ENCODE results near the gene ORC1.
A peak's percentile ranks its signal among the peaks of the same experiment; 100 is the strongest.

The ORC1 gene

DNA sequence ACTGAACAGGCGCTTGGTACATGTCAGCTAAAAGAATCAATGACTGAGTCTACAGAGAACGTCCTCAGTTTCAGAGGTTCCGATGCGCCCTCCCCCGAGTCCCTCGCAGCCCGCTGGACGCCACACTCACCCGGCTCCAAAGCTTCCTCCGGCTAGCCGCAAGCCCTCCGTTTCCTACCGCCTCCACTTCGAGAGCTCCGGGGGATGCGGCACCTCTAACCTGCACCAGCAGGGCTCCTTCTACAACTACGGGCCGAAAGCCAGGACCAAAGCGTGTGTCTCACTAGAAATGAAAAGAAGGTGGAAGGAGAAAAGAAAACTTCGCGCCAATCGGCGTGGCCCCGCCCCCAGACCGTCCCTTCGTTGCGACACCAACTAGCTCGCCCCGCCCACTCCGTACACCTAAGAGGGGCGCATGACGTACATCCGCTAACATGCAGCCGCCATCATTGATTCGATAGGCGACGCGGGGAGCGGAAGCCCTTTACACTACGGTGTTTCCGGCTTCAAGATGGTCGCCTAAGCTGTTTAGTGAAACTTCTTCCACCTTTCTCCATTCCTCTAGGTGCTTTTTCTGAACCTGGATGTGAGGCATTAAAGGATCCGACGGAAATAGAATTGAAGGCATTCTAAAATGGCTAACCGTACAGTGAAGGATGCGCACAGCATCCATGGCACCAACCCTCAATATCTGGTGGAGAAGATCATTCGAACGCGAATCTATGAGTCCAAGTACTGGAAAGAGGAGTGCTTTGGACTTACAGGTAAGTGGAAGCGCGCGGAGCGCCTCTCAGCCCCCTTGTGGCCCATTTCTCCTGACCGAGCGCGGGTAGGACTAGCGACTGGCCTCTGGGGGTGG lies at the start of gene ORC1, which contains the start of gene PRPF38A:
Gene ORC1, minus strand, starts transcription at position 308 of the 859 bp plus-strand sequence. CDS start 2,200 bp downstream, outside the sequence.
Gene PRPF38A, plus strand, starts transcription at position 487 of the 859 bp plus-strand sequence. Its CDS starts 148 bp downstream, at position 635.
- Mint-ChIP-seq H3K27me3 (ENCODE audit: low read depth) (no peaks in the 10 kb centered on the region), H3K9me3 (no peaks in the 10 kb centered on the region), H3K4me3 (peak within 1 kb of the TSS; percentile 100), H3K4me1 (ENCODE audit: low read depth) (peaks cover 51% of the 10 kb centered on the region), H3K27ac (peak within 1 kb of the TSS; percentile 99), H3K36me3 (ENCODE audit: low read depth) (peaks cover 51% of the 10 kb centered on the region)

- Mint-ChIP-seq H3K27ac (no peak overlapping the region), H3K4me1 (ENCODE audit: low read depth) (no peaks in the 10 kb centered on the region), H3K9me3 (no peaks in the 10 kb centered on the region), H3K36me3 (ENCODE audit: low read depth) (peaks cover 23% of the 10 kb centered on the region), H3K27me3 (ENCODE audit: low read depth) (no peaks in the 10 kb centered on the region), H3K4me3 (no peak overlapping the region)
Observed at GRCh38 chr1:52444463-52444862, 40.2 kb upstream of the ORC1 start.

DNA sequence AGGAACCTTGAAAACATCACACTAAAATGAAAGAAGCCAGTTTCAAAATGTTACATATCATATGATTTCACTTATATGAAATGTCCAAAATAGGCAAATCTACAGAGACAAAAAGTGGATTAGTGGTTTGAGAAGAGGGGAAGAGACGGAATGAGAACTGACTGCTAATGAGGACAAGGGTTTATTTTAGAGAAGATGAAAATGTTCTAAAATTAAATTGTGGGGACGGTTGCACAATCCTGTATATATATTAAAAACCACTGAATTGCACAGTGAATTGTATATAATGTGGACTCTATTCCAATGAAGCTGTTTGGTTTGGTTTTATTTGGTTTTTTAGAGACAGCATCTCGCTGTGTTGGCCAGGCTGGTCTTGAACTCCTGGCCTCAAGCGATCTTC lies 35.8 kb upstream of the ORC1 start:
- peaks cover 26% of the 10 kb centered on the region for H3K36me3 Mint-ChIP-seq (ENCODE audit: low read depth)
- H3K4me1 Mint-ChIP-seq (ENCODE audit: low read depth), result no peaks in the 10 kb centered on the region
- H3K27me3 Mint-ChIP-seq (ENCODE audit: low read depth), result no peaks in the 10 kb centered on the region
- H3K4me3 Mint-ChIP-seq, result no peak overlapping the region
- H3K27ac Mint-ChIP-seq, result no peak overlapping the region
- no peaks in the 10 kb centered on the region for H3K9me3 Mint-ChIP-seq

DNA sequence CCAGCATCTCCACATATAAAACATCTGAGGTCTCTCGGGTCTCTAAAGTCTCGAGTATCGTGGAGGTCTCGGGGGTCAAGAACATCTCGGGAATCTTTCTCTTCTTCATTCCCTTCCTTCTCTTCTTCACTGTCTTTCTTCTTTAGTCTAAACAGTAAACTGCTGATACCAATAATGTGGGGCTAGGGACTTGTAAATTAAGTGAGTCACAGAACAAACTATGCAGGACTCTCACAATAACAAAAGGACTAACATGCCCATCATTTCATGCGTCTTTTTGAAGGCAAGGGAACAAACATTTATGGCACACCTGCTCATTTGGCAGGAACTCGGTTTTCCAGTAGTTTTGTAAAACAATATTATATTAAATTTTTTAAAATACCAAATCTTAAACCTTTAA lies 32.6 kb upstream of the ORC1 start:
- Mint-ChIP-seq H3K27ac (no peak overlapping the region), H3K9me3 (no peaks in the 10 kb centered on the region), H3K27me3 (ENCODE audit: low read depth) (no peaks in the 10 kb centered on the region), H3K4me1 (ENCODE audit: low read depth) (no peaks in the 10 kb centered on the region), H3K36me3 (ENCODE audit: low read depth) (peaks cover 25% of the 10 kb centered on the region), H3K4me3 (no peak overlapping the region)

DNA sequence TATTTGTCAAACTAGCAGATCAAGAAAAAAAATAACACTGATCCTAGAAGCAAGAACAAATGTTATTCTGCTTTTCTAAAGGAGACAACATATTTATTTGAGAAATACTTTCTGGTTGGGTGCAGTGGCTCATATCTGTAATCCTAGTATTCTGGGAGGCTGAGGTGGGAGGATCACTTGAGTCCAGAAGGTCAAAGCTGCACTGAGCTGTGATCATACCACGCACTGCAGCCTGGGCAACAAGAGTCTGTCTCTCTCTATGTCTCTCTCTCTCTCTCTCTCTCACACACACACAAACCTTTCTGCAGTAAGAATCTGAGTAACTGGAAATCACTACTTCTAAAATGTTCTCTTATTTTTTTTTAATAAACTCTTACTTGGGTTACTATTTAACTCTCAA lies 31.4 kb upstream of the ORC1 start:
- H3K4me1 Mint-ChIP-seq (ENCODE audit: low read depth), result no peaks in the 10 kb centered on the region
- H3K36me3 Mint-ChIP-seq (ENCODE audit: low read depth), result peaks cover 28% of the 10 kb centered on the region
- no peak overlapping the region for H3K4me3 Mint-ChIP-seq
- H3K27me3 Mint-ChIP-seq (ENCODE audit: low read depth), result no peaks in the 10 kb centered on the region
- no peak overlapping the region for H3K27ac Mint-ChIP-seq
- no peaks in the 10 kb centered on the region for H3K9me3 Mint-ChIP-seq

- no peak overlapping the region for H3K27ac Mint-ChIP-seq
- no peaks in the 10 kb centered on the region for H3K9me3 Mint-ChIP-seq
- H3K27me3 Mint-ChIP-seq (ENCODE audit: low read depth), result no peaks in the 10 kb centered on the region
- no peaks in the 10 kb centered on the region for H3K4me1 Mint-ChIP-seq (ENCODE audit: low read depth)
- no peak overlapping the region for H3K4me3 Mint-ChIP-seq
- H3K36me3 Mint-ChIP-seq (ENCODE audit: low read depth), result peaks cover 27% of the 10 kb centered on the region
Observed at GRCh38 chr1:52435211-52435610, 31.0 kb upstream of the ORC1 start.

DNA sequence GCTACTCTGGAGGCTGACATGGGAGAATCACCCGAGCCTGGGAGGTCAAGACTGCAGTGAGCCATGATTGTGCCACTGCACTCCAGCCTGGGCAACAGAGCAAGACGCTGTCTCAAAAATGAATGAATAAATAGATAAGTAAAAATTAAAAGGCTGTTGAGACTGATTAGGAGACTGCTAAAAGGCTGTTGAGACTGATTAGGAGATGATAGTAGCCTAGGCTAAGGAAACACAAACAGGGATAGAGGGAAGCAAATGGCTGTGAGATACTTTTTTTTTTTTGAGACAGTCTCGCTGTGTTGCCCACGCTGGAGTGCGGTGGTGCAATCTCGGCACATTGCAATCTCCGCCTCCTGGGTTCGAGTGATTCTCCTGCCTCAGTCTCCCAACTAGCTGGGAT lies 28.6 kb upstream of the ORC1 start:
- H3K36me3 Mint-ChIP-seq (ENCODE audit: low read depth), result peaks cover 25% of the 10 kb centered on the region
- H3K27ac Mint-ChIP-seq, result no peak overlapping the region
- H3K4me3 Mint-ChIP-seq, result no peak overlapping the region
- no peaks in the 10 kb centered on the region for H3K9me3 Mint-ChIP-seq
- H3K4me1 Mint-ChIP-seq (ENCODE audit: low read depth), result no peaks in the 10 kb centered on the region
- H3K27me3 Mint-ChIP-seq (ENCODE audit: low read depth), result no peaks in the 10 kb centered on the region

- Mint-ChIP-seq H3K27me3 (ENCODE audit: low read depth) (no peaks in the 10 kb centered on the region), H3K36me3 (ENCODE audit: low read depth) (peaks cover 32% of the 10 kb centered on the region), H3K4me3 (no peak overlapping the region), H3K9me3 (no peaks in the 10 kb centered on the region), H3K27ac (no peak overlapping the region), H3K4me1 (ENCODE audit: low read depth) (peaks cover 34% of the 10 kb centered on the region)
Observed at GRCh38 chr1:52427152-52427551, 22.9 kb upstream of the ORC1 start.

- Mint-ChIP-seq H3K4me3 (no peak overlapping the region), H3K4me1 (ENCODE audit: low read depth) (peaks cover 36% of the 10 kb centered on the region), H3K27ac (peak overlapping the region; percentile 18), H3K27me3 (ENCODE audit: low read depth) (no peaks in the 10 kb centered on the region), H3K36me3 (ENCODE audit: low read depth) (peaks cover 29% of the 10 kb centered on the region), H3K9me3 (no peaks in the 10 kb centered on the region)
Observed at GRCh38 chr1:52426371-52426770, 22.1 kb upstream of the ORC1 start.

DNA sequence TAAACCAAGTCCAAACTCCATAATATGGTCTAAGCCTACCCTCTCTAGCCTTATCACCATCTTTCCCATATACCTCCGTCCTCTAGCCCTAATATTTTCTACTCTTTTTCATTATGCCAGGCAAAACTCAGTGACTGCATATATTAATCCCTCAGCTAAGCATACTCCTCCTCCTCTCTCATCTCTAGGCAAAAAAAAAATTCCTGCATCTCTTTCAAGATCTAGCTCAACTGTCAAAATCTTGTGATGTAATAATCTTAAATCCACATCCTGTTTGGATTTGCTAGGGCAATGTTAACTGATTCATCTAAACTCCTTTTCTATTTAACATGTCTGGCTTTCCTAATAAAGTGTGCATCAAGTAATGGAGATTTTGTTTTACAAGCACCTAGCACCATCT lies 20.6 kb upstream of the ORC1 start:
- H3K27ac Mint-ChIP-seq, result peak overlapping the region; percentile 95
- H3K36me3 Mint-ChIP-seq (ENCODE audit: low read depth), result peaks cover 22% of the 10 kb centered on the region
- H3K9me3 Mint-ChIP-seq, result no peaks in the 10 kb centered on the region
- peaks cover 36% of the 10 kb centered on the region for H3K4me1 Mint-ChIP-seq (ENCODE audit: low read depth)
- peak overlapping the region; percentile 65 for H3K4me3 Mint-ChIP-seq
- no peaks in the 10 kb centered on the region for H3K27me3 Mint-ChIP-seq (ENCODE audit: low read depth)

DNA sequence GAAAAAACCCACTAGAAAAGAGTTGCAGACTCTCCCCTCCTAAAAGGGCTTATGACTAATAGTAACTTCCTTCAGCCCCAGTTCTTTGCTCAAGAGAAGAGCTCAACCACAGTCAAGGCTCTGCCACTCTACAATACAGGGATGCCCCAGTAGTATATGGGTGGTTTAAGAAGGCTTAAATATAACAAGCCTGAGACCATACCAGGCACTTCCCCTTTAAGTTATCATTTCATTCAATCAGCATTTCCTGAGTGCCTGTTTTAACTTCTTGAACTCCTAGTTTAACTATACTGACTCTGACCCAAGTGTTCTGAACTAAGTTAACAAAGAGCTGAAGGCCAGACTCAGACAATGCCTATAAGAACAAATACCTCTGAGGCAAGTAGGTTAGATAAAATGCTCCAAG lies 20.0 kb upstream of the ORC1 start:
- peaks cover 26% of the 10 kb centered on the region for H3K36me3 Mint-ChIP-seq (ENCODE audit: low read depth)
- no peaks in the 10 kb centered on the region for H3K27me3 Mint-ChIP-seq (ENCODE audit: low read depth)
- no peaks in the 10 kb centered on the region for H3K9me3 Mint-ChIP-seq
- H3K4me1 Mint-ChIP-seq (ENCODE audit: low read depth), result peaks cover 39% of the 10 kb centered on the region
- peak overlapping the region; percentile 95 for H3K27ac Mint-ChIP-seq
- peak overlapping the region; percentile 65 for H3K4me3 Mint-ChIP-seq

DNA sequence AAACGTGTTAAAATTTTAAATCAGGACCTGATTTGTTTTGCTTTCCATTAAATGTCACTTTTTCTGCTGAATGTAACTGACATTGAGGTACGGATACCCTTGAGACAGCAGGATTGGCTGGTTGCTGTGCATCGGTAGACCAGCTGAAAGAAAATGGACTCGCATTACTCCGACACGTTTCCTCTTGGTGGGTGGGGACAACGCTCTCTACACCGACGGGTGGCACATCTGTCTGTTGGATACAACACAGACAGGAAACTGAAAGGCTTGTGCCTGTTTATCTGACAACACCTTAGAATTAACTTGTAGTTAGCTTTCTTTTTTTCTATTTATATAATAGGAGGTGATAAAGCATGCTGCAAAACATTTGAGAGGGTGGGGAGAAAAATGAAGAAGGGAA lies 19.5 kb upstream of the ORC1 start:
- Mint-ChIP-seq H3K9me3 (no peaks in the 10 kb centered on the region), H3K27me3 (ENCODE audit: low read depth) (no peaks in the 10 kb centered on the region), H3K4me1 (ENCODE audit: low read depth) (peaks cover 40% of the 10 kb centered on the region), H3K4me3 (peak overlapping the region; percentile 65), H3K36me3 (ENCODE audit: low read depth) (peaks cover 26% of the 10 kb centered on the region), H3K27ac (peak overlapping the region; percentile 95)

DNA sequence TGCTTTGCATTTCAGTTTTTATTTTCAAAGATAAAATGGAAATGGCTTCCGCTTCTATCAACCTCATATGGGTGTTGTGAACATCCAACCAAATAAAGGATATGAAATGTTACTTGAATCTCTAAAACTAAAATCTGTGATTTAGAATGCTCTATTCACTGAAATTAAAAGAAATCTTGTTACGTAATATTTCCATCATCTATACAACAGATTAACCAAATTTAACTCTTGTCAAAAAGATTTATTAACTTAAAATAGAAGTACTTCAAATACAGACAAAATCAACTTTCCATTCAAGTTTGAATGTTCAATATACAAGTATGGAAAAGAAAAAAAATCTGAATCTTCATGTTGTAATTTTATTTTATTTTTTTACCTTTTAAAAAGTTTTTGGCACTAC lies 18.8 kb upstream of the ORC1 start:
- Mint-ChIP-seq H3K4me1 (ENCODE audit: low read depth) (peaks cover 42% of the 10 kb centered on the region), H3K27ac (no peak overlapping the region), H3K36me3 (ENCODE audit: low read depth) (peaks cover 28% of the 10 kb centered on the region), H3K27me3 (ENCODE audit: low read depth) (no peaks in the 10 kb centered on the region), H3K4me3 (no peak overlapping the region), H3K9me3 (no peaks in the 10 kb centered on the region)

DNA sequence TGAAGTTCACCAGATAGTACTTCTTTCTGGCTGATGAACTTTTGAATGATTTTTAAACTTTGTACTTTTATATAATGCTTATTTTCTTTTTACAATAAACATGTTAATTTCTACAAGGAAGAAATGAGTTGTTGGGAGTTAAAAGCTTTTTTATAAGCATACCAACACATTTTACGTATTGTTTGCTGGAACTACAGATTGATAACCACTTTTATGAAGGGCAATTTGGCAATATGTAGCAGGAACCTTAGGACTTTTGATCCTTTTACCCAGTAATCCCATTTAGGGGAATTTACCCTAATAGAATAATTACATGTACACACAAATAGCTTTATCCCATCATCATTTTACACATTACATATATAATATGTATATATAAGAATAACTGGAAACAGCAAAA lies 16.5 kb upstream of the ORC1 start:
- H3K36me3 Mint-ChIP-seq (ENCODE audit: low read depth), result peaks cover 34% of the 10 kb centered on the region
- H3K27ac Mint-ChIP-seq, result no peak overlapping the region
- H3K4me1 Mint-ChIP-seq (ENCODE audit: low read depth), result peaks cover 34% of the 10 kb centered on the region

DNA sequence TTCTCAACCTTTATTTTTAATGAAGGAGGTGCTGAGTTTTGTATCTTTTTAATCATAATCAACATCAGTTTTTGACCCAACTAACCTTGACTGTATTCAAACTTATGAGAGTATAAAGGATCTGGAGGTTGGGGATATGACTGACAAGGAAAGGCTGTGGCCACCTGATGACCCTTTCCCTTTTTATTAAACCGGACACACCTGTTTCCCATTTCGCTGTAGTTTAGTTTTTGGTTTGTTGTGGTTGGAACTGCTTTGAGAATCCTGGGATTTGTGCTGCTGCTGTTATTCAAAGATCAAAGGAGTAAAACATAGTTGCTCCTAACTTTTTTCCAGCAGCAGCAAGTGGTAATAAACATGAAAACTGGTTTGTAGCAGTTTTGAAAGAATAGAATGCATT lies 12.6 kb upstream of the ORC1 start:
- H3K4me1 Mint-ChIP-seq (ENCODE audit: low read depth), result peaks cover 9% of the 10 kb centered on the region
- no peak overlapping the region for H3K4me3 Mint-ChIP-seq
- H3K36me3 Mint-ChIP-seq (ENCODE audit: low read depth), result peaks cover 51% of the 10 kb centered on the region
- no peaks in the 10 kb centered on the region for H3K27me3 Mint-ChIP-seq (ENCODE audit: low read depth)
- H3K9me3 Mint-ChIP-seq, result no peaks in the 10 kb centered on the region
- no peak overlapping the region for H3K27ac Mint-ChIP-seq

More for the DNA sequence above, 16.5 kb upstream of the ORC1 start:
- no peaks in the 10 kb centered on the region for H3K27me3 Mint-ChIP-seq (ENCODE audit: low read depth)
- H3K9me3 Mint-ChIP-seq, result no peaks in the 10 kb centered on the region
- H3K4me3 Mint-ChIP-seq, result no peak overlapping the region
